ENCODE results near the gene RPN2.

RPN2 gene

GRCh38 chr20:37218976-37219375 lies 39.8 kb downstream of the RPN2 start:
- DNase-seq (ENCODE audit: low spot score): no peak

DNA sequence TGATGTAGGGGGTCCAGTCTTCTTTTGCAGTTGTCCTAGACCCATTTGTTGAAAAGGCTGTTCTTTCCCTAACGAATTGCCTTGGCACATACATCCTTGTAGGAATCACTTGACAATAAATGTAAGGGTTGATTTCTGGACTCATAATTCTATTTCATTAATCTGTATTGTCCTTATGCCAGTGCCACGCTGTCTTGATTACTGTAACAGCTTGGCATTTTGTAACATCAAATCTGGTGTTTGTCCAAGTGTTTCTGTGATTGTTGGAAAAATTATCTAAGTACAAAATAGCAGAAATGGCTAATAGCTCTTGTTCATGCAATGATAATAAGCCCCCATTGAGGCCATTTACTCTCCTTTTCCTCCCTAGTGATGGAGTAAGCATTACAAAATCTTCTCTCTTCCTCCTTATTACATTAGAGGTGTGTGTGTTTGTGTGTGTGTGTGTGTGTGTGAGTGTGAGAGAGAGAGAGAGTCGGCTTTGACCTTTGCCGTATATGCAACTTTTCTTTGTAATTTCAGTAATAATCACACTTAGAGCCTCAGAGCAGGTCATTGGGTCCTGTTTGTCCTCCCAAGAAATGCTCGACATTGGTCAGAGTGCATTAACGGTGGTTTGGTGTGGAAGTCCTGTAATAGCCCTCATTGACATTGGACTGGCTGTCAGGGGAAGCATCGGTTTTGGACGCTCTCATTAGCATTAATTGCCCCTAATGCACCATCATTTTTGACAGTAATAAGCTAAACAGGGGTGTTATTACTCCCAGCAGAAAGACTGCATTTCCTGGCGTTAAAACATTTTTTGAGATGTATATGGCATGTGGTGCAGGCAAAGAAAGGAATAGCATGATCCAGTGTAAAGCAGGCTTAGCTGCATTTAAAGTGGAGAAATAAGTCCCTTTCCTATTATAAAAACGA lies 40.9 kb downstream of the RPN2 start:
- no peak for DNase-seq (ENCODE audit: low spot score)

DNA sequence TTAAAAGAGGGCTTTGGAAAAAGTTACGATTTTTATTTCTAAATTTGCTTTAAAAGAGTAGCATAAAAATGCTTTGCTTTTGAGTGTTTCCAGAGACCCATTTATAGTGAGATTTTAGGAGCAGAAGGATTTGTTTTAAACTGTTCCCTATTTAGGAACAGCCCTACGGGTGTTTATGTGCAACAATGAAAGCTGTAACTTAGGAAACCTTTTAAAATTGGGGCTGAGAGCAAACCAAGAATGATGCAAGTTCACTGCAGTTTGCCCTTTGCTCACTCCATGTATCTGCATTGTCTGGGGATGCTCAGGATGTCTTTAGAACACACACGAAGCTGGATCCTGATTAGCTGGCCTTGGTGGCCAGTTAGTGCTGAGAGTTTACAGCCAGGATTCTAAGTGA lies 41.6 kb downstream of the RPN2 start:
- DNase-seq (ENCODE audit: low spot score): no peak

DNA sequence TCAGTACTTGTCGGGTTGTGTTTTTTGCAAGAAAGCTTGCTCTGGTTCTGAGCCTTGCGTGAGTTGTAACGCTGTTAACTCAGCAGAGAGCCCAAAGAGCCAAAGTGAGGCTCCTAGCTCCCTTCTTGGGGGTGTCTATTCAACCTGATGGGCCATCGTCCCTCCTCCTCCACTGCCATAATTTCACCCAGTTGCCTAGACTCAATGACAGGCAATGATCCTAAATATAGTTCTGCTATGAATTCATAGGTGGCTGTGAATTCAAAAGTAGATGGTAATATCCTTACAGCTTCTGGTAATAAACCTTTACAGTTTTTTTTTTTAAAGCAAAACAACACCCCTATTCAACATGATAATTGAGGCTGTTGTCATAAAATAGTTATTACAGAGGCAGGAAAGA lies 43.0 kb downstream of the RPN2 start:
- DNase-seq (ENCODE audit: low spot score): no peak

DNA sequence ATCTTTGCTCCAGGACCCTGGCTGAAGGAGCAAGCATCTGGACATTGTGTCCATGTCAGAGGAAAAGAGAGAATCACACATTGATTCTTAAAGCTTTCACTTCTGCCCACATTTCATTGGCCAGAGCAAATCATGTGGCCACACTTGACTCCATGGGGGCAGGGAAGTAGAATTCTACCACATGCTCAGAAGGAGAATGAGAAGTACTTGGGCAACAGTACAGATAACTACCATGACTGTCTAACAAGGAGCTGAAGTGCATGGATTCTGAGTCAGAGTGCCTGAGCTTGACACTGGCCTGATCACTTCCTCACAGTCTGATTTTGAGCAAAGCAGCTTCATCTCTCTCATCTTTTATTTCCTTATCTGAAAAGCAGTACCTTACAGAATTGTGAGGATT lies 43.9 kb downstream of the RPN2 start:
- DNase-seq (ENCODE audit: low spot score): no peak

- DNase-seq (ENCODE audit: low spot score): no peak
Measured at GRCh38 chr20:37225146-37225545, 46.0 kb downstream of the RPN2 start.

GRCh38 chr20:37226889-37227288 lies 47.8 kb downstream of the RPN2 start:
- DNase-seq (ENCODE audit: low spot score): no peak

DNA sequence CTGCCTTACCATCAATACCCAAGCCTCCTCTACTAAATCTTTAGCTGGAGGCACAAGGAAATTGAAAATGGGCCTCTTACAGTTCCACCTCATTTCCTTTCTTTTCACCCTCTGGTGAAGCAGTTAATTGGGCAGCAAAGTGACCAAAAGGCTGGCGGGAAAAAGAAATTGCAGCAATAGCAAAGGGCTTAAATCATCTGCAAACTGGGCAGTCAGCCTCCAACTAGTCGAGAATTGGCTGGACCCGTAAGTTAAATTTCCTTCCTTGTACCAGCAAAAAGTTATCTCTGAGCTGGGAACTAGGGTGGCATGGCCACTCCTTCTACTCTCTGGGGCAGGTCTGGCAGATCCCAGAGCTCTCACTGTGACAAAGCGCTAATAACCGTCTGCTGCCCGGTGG lies 49.0 kb downstream of the RPN2 start:
- DNase-seq (ENCODE audit: low spot score): no peak

DNA sequence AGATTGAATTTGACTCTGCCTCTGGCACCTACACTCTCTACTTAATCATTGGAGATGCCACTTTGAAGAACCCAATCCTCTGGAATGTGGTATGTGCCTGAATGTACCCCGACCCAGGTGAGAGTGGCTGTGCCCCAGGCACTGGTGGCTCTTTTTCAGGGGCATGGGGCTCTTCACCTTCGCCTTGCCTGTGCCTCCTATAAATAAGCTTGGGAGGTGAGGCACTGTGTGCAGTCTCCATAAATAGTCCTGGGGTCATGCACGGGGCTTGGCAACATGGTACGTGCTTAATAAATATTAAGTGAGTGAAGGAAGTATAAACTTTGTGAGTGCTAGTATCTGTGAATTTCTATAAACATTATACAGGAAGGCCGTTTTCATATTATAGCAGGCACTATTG lies 49.5 kb downstream of the RPN2 start:
- no peak for DNase-seq (ENCODE audit: low spot score)

GRCh38 chr20:37229357-37229756 lies 50.2 kb downstream of the RPN2 start:
- no peak for DNase-seq (ENCODE audit: low spot score)

DNA sequence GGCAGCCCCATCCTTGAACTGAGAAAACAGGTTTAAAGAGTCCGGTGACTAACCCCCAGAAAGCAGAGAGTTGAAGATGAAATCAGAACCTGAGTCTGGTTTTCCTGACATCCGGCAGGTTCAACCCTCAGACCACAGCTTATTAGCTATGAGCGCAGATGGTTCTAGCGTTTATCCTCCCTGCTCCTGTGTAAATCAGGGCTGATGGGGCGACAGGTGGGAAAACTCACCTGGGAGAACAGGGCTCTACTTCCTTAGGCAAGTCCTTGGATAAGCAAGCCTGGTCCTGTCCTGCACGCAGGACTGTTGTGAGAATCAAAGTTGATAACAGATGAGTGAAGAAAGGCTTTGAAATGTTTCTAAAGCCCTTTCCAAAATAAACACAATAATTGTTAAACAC lies 51.1 kb downstream of the RPN2 start:
- DNase-seq (ENCODE audit: low spot score): no peak

DNA sequence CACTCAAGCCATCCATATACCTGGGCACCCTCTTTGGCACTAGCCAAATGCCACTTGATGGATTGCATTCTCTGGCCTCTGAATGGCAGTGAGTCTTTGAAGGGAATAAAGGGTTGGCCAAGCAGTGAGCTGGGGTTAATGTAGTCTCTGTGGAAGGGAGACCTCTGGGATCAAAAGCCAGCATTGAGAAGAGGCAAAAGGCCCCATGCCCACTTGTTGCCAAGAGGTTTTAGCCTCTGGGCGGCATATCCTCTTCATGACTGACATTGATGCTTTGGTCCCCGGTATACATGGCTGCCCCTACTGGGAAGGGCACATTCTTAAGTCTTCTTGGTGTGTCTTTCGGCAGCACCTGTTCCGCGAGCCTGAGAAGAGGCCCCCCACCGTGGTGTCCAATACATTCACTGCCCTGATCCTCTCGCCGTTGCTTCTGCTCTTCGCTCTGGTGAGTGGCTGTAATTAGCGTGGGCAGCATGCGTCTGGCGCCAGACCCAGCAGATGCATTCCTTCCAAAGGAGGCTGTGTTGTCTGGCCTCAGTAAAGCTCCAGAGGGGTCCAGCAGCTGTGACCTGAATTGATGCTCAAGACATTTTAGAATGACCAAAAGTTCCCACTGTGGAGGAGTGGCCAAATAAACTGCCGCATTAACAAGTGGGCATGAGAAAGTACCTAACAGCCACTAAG lies 53.0 kb downstream of the RPN2 start:
- no peak for DNase-seq (ENCODE audit: low spot score)

DNA sequence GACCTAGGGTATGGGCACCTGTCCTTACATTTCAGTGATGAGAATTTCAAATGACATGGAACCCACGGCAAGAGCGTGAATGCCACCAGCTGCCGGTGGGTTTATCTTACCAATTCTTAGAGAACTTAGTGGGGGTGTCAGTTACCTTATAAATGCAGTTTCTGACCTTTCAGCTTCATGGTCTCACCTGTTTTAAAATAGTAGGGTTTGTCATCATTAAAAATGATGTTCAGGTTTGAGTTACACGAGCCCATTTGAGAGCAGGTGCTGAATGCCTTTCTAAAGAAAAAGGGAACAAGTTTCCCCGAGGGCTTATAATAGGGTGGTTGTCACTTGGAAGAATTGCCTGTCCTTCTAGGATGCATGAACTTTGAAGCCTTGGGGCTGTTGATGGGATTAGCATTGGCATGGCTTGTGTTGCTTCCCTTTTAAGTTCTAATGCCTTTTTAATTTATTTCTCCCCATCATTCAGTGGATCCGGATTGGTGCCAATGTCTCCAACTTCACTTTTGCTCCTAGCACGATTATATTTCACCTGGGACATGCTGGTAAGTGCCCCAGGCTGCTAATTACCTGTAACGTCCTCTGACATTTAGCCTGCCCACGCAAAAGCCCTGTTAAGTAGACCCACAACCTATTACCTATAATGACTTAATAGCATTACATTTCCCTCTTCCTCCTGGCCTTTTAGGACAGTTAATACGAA lies 54.6 kb downstream of the RPN2 start:
- DNase-seq (ENCODE audit: low spot score): no peak

GRCh38 chr20:37234254-37234581 lies 55.1 kb downstream of the RPN2 start:
- DNase-seq (ENCODE audit: low spot score): no peak

DNA sequence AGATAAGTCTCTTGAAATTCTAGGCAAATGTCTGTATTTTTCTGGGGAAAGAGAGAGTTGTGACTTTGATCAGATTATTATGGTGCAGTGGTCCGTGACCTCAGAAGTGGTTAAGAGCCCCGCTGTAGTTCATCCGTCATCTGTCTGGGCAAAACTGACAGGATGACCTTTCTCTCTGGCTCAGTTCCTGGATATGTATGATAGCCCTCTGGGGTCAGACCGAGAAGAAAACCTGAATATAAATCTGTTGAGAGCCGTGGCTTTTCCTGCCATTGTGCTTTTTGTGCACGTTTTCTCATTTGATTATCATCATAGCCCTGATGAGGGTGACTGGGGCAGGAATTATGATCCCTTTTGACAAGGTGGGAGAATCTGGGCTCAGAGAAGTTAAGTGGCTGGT lies 55.9 kb downstream of the RPN2 start:
- DNase-seq (ENCODE audit: low spot score): no peak

DNA sequence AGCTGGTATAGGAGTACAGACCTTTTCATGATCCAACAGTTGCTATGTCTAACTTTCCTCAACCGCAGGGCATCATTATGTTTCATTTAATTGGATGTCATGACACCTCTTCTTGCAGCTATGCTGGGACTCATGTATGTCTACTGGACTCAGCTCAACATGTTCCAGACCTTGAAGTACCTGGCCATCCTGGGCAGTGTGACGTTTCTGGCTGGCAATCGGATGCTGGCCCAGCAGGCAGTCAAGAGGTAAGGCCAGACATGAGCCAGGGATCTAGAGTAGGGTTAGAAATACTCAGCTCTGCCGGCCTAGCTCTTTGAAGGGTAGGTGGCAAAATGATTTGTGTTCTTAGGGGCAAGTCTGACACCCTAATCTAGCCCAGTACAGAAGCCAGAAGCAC lies 57.3 kb downstream of the RPN2 start:
- DNase-seq (ENCODE audit: low spot score): no peak

- DNase-seq (ENCODE audit: low spot score): no peak
Measured at GRCh38 chr20:37237656-37238055, 58.5 kb downstream of the RPN2 start.

GRCh38 chr20:37238426-37238825 lies 59.3 kb downstream of the RPN2 start:
- DNase-seq (ENCODE audit: low spot score): no peak

DNA sequence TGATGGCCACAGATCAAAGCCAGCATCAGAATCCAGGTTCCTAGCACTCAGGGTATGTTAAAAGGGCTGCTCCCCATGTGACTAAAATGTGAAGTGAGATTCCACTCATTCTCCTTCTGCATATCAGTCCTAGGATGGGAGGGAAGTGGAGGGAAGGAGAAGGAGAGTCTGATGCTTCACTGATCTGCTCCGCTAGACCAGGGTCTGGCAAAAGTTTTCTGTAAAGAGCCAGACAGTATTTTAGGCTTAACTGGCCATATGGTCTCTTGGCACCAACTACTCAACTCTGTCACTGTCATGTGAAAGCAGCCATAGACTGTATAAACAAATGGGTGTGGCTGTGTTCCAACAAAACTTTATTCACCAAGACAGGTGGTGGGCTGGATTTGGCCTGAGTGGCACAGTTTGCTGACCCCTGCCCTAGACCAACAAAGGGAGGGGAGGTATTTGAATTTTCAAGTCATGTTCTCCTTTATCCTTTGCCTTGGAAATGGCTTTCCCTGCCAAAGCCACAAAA lies 59.9 kb downstream of the RPN2 start:
- DNase-seq (ENCODE audit: low spot score): no peak

- DNase-seq (ENCODE audit: low spot score): no peak
Measured at GRCh38 chr20:37240337-37241067, 61.4 kb downstream of the RPN2 start.

GRCh38 chr20:37242503-37242902 lies 63.4 kb downstream of the RPN2 start:
- no peak for DNase-seq (ENCODE audit: low spot score)

Data from left forelimb (tissue), 1 donor.